CD4-positive, alpha-beta memory T cell (primary cell): ENCODE measurements around the gene SLC9A5. TPM values are rescaled to one million over a fixed set of nuclear protein-coding genes. Genes with fewer than 3 reads are reported as not detected.

ENCODE experiments used
- CTCF ChIA-PET: fragments of 350-600 bp; sonication (Branson Sonifier 250); formaldehyde crosslinking; loops from one replicate; lab custom pipeline; 2021; ENCODE audit warnings: inconsistent platforms; ENCODE audit not compliant: partially characterized antibody; lab: Charles Lee
- POLR2A ChIA-PET: fragments of 350-600 bp; sonication (Branson Sonifier 250); formaldehyde crosslinking; loops from one replicate; lab custom pipeline; 2021; ENCODE audit not compliant: partially characterized antibody; lab: Charles Lee
- DNase-seq, 5 donors: peaks; one replicate each; pipeline versions ENCODE4 v3.0.0 to v3.0.0-alpha.2; 2020 to 2022; ENCODE audit warnings: mixed read lengths in 1 of 5
- H3K27ac ChIP-seq: one replicate; pipeline ENCODE4 v1.7.0; 2013; ENCODE audit warnings: low read depth, low read length
- H3K27me3 ChIP-seq: 2 replicates; pipeline ENCODE4 v1.7.0; 2013; ENCODE audit warnings: mild to moderate bottlenecking, low read length, moderate library complexity; ENCODE audit not compliant: insufficient read depth
- H3K36me3 ChIP-seq: 2 replicates; pipeline ENCODE4 v1.7.0; 2013; ENCODE audit warnings: mild to moderate bottlenecking, low read length, moderate library complexity; ENCODE audit not compliant: insufficient read depth
- H3K4me1 ChIP-seq: 2 replicates; pipeline ENCODE4 v1.7.0; 2013; ENCODE audit warnings: mild to moderate bottlenecking, low read length, moderate library complexity; ENCODE audit not compliant: insufficient read depth
- H3K4me3 ChIP-seq, 2 donors: one replicate each; pipeline ENCODE4 v1.7.0; 2013; ENCODE audit warnings: low read length in 2 of 2, mild to moderate bottlenecking in 1 of 2
- H3K9me3 ChIP-seq, 2 donors: one replicate each; pipeline ENCODE4 v1.7.0; 2013; ENCODE audit warnings: low read length in 2 of 2, control low read depth in 1 of 2; ENCODE audit not compliant: control insufficient read depth in 1 of 2
- H3K27ac Mint-ChIP-seq, 7 donors: one replicate each; pipeline ENCODE4 v1.8.0; 2020 to 2021; ENCODE audit warnings: mixed read lengths in 7 of 7, mild to moderate bottlenecking in 6 of 7, inconsistent platforms in 3 of 7, moderate library complexity in 3 of 7
- H3K27me3 Mint-ChIP-seq, 2 donors: one replicate each; pipeline ENCODE4 v1.8.0; 2020 to 2021; ENCODE audit warnings: mixed read lengths in 2 of 2
- H3K36me3 Mint-ChIP-seq, 2 donors: one replicate each; pipeline ENCODE4 v1.8.0; 2020 to 2021; ENCODE audit warnings: mixed read lengths in 2 of 2, inconsistent platforms in 1 of 2, mild to moderate bottlenecking in 1 of 2
- H3K4me1 Mint-ChIP-seq, 4 donors: one replicate each; pipeline ENCODE4 v1.8.0; 2020 to 2021; ENCODE audit warnings: mixed read lengths in 4 of 4, mild to moderate bottlenecking in 1 of 4
- H3K4me3 Mint-ChIP-seq, 8 donors: one replicate each; pipeline ENCODE4 v1.8.0; 2020 to 2021; ENCODE audit warnings: mixed read lengths in 8 of 8, mild to moderate bottlenecking in 7 of 8, moderate library complexity in 6 of 8, inconsistent platforms in 3 of 8
- H3K9me3 Mint-ChIP-seq, 8 donors: one replicate each; pipeline ENCODE4 v1.8.0; 2020 to 2021; ENCODE audit warnings: mixed read lengths in 8 of 8, mild to moderate bottlenecking in 5 of 8, inconsistent platforms in 3 of 8, moderate library complexity in 1 of 8
- intact Hi-C: fragments of 100-400 bp; cut with micrococcal nuclease; formaldehyde crosslinking; loops from one replicate; pipeline ENCODE4 v1.15.1; 2023
- polyA plus RNA-seq, 2 donors: library from polyadenylated mRNA; unstranded; fragments of 300-500 nt; fragmentation: Illumina TruSeq; gene quantifications; one replicate each; pipeline ENCODE4 v1.2.3, GENCODE V29; 2021
- total RNA-seq, 2 experiments: library from RNA; stranded (reverse); gene quantifications; one replicate each; pipeline ENCODE4 v1.2.3, GENCODE V29; 2021

The SLC9A5 gene
- total and polyA plus RNA-seq, 4 experiments from 2014 or later: 0.09 to 2.1 (median 1.7) TPM; not detected in 1

GRCh38 chr16:67228034-67228785, 20.6 kb upstream of the SLC9A5 start:
- CTCF ChIA-PET: interaction anchor here (0.6 to 2.4 kb wide), 4 partner anchors 10 to 211 kb away, joined by 3 to 15 read pairs (median 4); no protein-coding TSS in a partner anchor
- H3K27me3 ChIP-seq: no peaks in the 10 kb centered on the region

GRCh38 chr16:67228905-67229304, 19.9 kb upstream of the SLC9A5 start:
- DNase-seq: no peak
- Mint-ChIP-seq H3K36me3 (peaks cover 14 to 42% of the 10 kb centered on the region in 2 donors), H3K27ac (peak overlapping the region in 5 of 7 donors; percentile 68 to 96 (median 70)), H3K4me1 (peaks cover 34 to 46% (median 43%) of the 10 kb centered on the region in 4 donors), H3K4me3 (peak overlapping the region; percentile 46 to 100 (median 64)), H3K9me3 (no peaks in the 10 kb centered on the region), H3K27me3 (no peaks in the 10 kb centered on the region)
- Histone ChIP-seq H3K36me3 (peaks cover 41% of the 10 kb centered on the region), H3K27me3 (no peaks in the 10 kb centered on the region), H3K4me3 (no peak overlapping the region), H3K27ac (no peak overlapping the region), H3K4me1 (peaks cover 38% of the 10 kb centered on the region), H3K9me3 (no peaks in the 10 kb centered on the region)
- intact Hi-C loops: no loop called here
- ChIA-PET CTCF (interaction anchor here (0.9 kb wide), 1 partner anchor 211 kb away, joined by 3 read pairs; no protein-coding TSS in a partner anchor), POLR2A (interaction anchor here (17.2 kb wide), 1 partner anchor 17 kb away, joined by 259 read pairs; the partner anchor contains the start of genes FHOD1 and SLC9A5)

More at GRCh38 chr16:67228034-67228785, 20.6 kb upstream of the SLC9A5 start:
- Histone ChIP-seq H3K4me1 (peaks cover 45% of the 10 kb centered on the region), H3K36me3 (peaks cover 39% of the 10 kb centered on the region), H3K9me3 (no peaks in the 10 kb centered on the region), H3K27ac (peak overlapping the region; percentile 88), H3K4me3 (peak overlapping the region; percentile 73 to 99)
- DNase-seq: no peak
- peak overlapping the region; percentile 98 to 100 (median 100) for H3K4me3 Mint-ChIP-seq
- no peaks in the 10 kb centered on the region for H3K27me3 Mint-ChIP-seq
- peaks cover 39 to 52% (median 50%) of the 10 kb centered on the region in 4 donors for H3K4me1 Mint-ChIP-seq
- no peaks in the 10 kb centered on the region for H3K9me3 Mint-ChIP-seq
- POLR2A ChIA-PET: interaction anchor here (0.8 to 17.2 kb wide), 7 partner anchors 9 to 210 kb away, joined by 3 to 259 read pairs (median 11); partner anchors contain the start of genes ELMO3, FBXL8, FHOD1 and SLC9A5
- H3K36me3 Mint-ChIP-seq: peaks cover 11 to 37% of the 10 kb centered on the region in 2 donors
- intact Hi-C loops: no loop called here
- peak overlapping the region; percentile 66 to 100 (median 98) for H3K27ac Mint-ChIP-seq

GRCh38 chr16:67229906-67230808, 18.6 kb upstream of the SLC9A5 start:
- H3K27me3 Mint-ChIP-seq: no peaks in the 10 kb centered on the region
- peaks cover 41% of the 10 kb centered on the region for H3K36me3 ChIP-seq
- peaks cover 30% of the 10 kb centered on the region for H3K4me1 ChIP-seq
- peak overlapping the region in 2 of 7 donors; percentile 60 to 65 for H3K27ac Mint-ChIP-seq
- H3K4me3 ChIP-seq: no peak overlapping the region
- intact Hi-C loops: no loop called here
- DNase-seq: no peak
- H3K4me3 Mint-ChIP-seq: peak overlapping the region in 2 of 8 donors; percentile 25 to 31
- no peaks in the 10 kb centered on the region for H3K9me3 ChIP-seq
- H3K27ac ChIP-seq: no peak overlapping the region
- peaks cover 22 to 33% (median 30%) of the 10 kb centered on the region in 4 donors for H3K4me1 Mint-ChIP-seq
- no peaks in the 10 kb centered on the region for H3K9me3 Mint-ChIP-seq
- H3K36me3 Mint-ChIP-seq: peaks cover 14 to 48% of the 10 kb centered on the region in 2 donors
- H3K27me3 ChIP-seq: no peaks in the 10 kb centered on the region
- POLR2A ChIA-PET: interaction anchor here (17.2 kb wide), 1 partner anchor 15 kb away, joined by 259 read pairs; the partner anchor contains the start of genes FHOD1 and SLC9A5
- CTCF ChIA-PET: no interaction called here

- H3K27ac Mint-ChIP-seq: peak overlapping the region in 2 of 7 donors; percentile 56 to 61
- POLR2A ChIA-PET: interaction anchor here (0.9 to 17.2 kb wide), 4 partner anchors 15 to 72 kb away, joined by 3 to 259 read pairs (median 4); partner anchors contain the start of genes FHOD1 and SLC9A5
- no peaks in the 10 kb centered on the region for H3K27me3 ChIP-seq
- H3K4me3 ChIP-seq: no peak overlapping the region
- H3K36me3 Mint-ChIP-seq: peaks cover 16 to 50% of the 10 kb centered on the region in 2 donors
- H3K4me1 Mint-ChIP-seq: peaks cover 15 to 31% (median 23%) of the 10 kb centered on the region in 4 donors
- DNase-seq: no peak
- H3K9me3 ChIP-seq: no peaks in the 10 kb centered on the region
- H3K9me3 Mint-ChIP-seq: no peaks in the 10 kb centered on the region
- intact Hi-C loops: no loop called here
- no peak overlapping the region for H3K27ac ChIP-seq
- CTCF ChIA-PET: interaction anchor here (1.1 kb wide), 1 partner anchor 46 kb away, joined by 3 read pairs; no protein-coding TSS in a partner anchor
- no peaks in the 10 kb centered on the region for H3K27me3 Mint-ChIP-seq
- H3K36me3 ChIP-seq: peaks cover 41% of the 10 kb centered on the region
- H3K4me1 ChIP-seq: peaks cover 30% of the 10 kb centered on the region
- peak overlapping the region in 2 of 8 donors; percentile 12 to 33 for H3K4me3 Mint-ChIP-seq
These were observed 17.7 kb upstream of the SLC9A5 start for GRCh38 chr16:67230809-67231660.

- no peak overlapping the region for H3K4me3 ChIP-seq
- H3K27ac ChIP-seq: no peak overlapping the region
- Mint-ChIP-seq H3K36me3 (peaks cover 28 to 58% of the 10 kb centered on the region in 2 donors), H3K4me3 (no peak overlapping the region), H3K27ac (no peak overlapping the region), H3K9me3 (no peaks in the 10 kb centered on the region), H3K27me3 (no peaks in the 10 kb centered on the region), H3K4me1 (peaks cover 8 to 24% (median 9%) of the 10 kb centered on the region in 4 donors)
- intact Hi-C loops: no loop called here
- no peaks in the 10 kb centered on the region for H3K27me3 ChIP-seq
- no peak for DNase-seq
- ChIA-PET CTCF (interaction anchor here (0.7 kb wide), 1 partner anchor 79 kb away, joined by 3 read pairs; no protein-coding TSS in a partner anchor), POLR2A (interaction anchor here (17.2 kb wide), 1 partner anchor 12 kb away, joined by 259 read pairs; the partner anchor contains the start of genes FHOD1 and SLC9A5)
- peaks cover 49% of the 10 kb centered on the region for H3K36me3 ChIP-seq
- H3K4me1 ChIP-seq: peaks cover 13% of the 10 kb centered on the region
- no peaks in the 10 kb centered on the region for H3K9me3 ChIP-seq
These were observed 15.2 kb upstream of the SLC9A5 start for GRCh38 chr16:67233596-67233995.

- peaks cover 49% of the 10 kb centered on the region for H3K36me3 ChIP-seq
These were observed 14.6 kb upstream of the SLC9A5 start for GRCh38 chr16:67234180-67234597.

More at GRCh38 chr16:67234180-67234597, 14.6 kb upstream of the SLC9A5 start:
- no peak overlapping the region for H3K27ac ChIP-seq
- CTCF ChIA-PET: no interaction called here
- POLR2A ChIA-PET: interaction anchor here (17.2 kb wide), 1 partner anchor 11 kb away, joined by 259 read pairs; the partner anchor contains the start of genes FHOD1 and SLC9A5
- H3K4me3 ChIP-seq: no peak overlapping the region
- peaks cover 29 to 58% of the 10 kb centered on the region in 2 donors for H3K36me3 Mint-ChIP-seq
- H3K4me1 Mint-ChIP-seq: peaks cover 8 to 26% (median 9%) of the 10 kb centered on the region in 4 donors
- no peaks in the 10 kb centered on the region for H3K27me3 Mint-ChIP-seq
- H3K27me3 ChIP-seq: no peaks in the 10 kb centered on the region
- H3K4me1 ChIP-seq: peaks cover 13% of the 10 kb centered on the region
- intact Hi-C loops: no loop called here
- H3K27ac Mint-ChIP-seq: peak overlapping the region in 5 of 7 donors; percentile 43 to 74 (median 57)
- H3K9me3 Mint-ChIP-seq: no peaks in the 10 kb centered on the region
- no peaks in the 10 kb centered on the region for H3K9me3 ChIP-seq
- no peak for DNase-seq
- H3K4me3 Mint-ChIP-seq: no peak overlapping the region
